Measurements from ENCODE around the gene PRKCB.

DNA sequence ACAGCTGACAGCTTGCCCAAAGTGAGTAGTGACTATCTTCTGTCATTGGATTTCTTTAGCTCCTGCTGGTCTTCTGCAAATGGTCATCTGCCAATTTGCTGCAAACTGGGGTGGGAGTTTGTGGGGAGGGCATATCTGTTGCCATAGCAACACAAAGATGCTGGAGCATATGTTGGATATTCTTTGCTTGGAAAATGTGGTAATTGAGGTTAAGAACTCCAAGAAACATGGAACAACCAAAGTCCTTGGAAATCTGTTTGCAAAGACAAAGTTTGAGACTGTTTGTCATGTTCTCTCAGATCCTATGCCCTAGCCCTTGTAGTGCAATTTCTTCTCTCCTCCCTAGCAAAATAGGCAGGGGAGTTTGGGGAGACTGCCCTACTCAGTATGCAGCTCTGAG lies 155.3 kb downstream of the PRKCB start:
- no peak for TF ChIP-seq EZH2 (IDR thresholded peaks at IDR 0.05; ENCODE audit: low read length)
- TF ChIP-seq, protein P1, sequence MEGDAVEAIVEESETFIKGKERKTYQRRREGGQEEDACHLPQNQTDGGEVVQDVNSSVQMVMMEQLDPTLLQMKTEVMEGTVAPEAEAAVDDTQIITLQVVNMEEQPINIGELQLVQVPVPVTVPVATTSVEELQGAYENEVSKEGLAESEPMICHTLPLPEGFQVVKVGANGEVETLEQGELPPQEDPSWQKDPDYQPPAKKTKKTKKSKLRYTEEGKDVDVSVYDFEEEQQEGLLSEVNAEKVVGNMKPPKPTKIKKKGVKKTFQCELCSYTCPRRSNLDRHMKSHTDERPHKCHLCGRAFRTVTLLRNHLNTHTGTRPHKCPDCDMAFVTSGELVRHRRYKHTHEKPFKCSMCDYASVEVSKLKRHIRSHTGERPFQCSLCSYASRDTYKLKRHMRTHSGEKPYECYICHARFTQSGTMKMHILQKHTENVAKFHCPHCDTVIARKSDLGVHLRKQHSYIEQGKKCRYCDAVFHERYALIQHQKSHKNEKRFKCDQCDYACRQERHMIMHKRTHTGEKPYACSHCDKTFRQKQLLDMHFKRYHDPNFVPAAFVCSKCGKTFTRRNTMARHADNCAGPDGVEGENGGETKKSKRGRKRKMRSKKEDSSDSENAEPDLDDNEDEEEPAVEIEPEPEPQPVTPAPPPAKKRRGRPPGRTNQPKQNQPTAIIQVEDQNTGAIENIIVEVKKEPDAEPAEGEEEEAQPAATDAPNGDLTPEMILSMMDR (optimal IDR thresholded peaks at IDR 0.05 in 1 of 3, IDR thresholded peaks at IDR 0.05 in 1 of 3, conservative IDR thresholded peaks at IDR 0.05 in 1 of 3; ENCODE audit: extremely low read depth in 1 of 3, insufficient read depth in 2 of 3, low read length in 3 of 3): no peak

All from keratinocyte (primary cell).